ENCODE measurements around the gene RTN4IP1.
A peak's percentile ranks its signal among the peaks of the same experiment; 100 is the strongest.

The RTN4IP1 gene

DNA sequence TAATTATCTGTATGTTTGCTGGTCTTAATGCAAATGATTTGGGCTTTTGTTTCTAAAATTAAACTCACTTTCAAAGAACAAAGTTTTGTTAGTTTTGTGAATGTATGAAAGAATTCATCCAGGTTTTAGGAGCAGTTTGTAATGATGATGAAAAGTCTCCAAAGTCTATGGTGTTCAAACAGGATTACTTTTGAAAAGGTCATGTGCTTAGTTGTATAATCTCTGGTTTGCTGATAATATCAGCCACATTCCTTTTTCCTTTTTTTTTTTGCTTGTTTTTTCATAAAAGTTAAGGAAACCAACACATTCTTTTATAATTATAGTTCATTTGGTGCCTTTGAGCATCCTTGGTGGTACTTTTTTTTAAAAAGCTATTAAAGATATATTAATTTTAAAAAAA, 88.9 kb downstream of the RTN4IP1 start:
- H3K27ac Mint-ChIP-seq, result peak overlapping the region in 1 of 2 donors; percentile 93
- DNase-seq (no peak), ATAC-seq (replicated peaks) (no peak)
- no peak overlapping the region for H3K4me3 Mint-ChIP-seq
- peaks cover 21 to 51% of the 10 kb centered on the region in 2 donors for H3K4me1 Mint-ChIP-seq (ENCODE audit: low read depth in 2 of 2)
- H3K9me3 Mint-ChIP-seq, result no peaks in the 10 kb centered on the region
- H3K27me3 Mint-ChIP-seq, result no peaks in the 10 kb centered on the region
- H3K36me3 Mint-ChIP-seq (ENCODE audit: insufficient read depth), result peaks cover 63% of the 10 kb centered on the region

DNA sequence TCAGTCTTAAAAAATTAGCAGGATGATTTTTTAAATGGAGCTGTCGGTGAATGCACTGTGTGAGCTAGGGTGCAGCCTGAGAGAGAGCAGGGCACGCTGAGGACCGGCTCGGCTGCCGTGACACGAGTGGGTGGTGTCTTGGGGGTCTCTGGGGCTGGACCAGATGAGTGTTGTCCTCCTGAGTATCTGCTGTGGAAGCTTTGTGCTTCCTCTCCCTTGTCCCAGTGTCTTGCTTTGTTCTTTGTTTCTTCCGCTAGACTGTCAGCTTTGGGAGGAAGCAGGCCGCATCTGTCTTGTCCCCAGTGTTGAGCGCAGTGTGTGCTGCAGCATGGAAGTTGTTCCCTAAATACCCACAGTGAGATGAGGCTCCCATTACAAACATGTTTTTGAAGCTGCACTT, 89.4 kb downstream of the RTN4IP1 start:
- no peak for DNase-seq
- Mint-ChIP-seq H3K9me3 (no peaks in the 10 kb centered on the region), H3K27ac (peak overlapping the region; percentile 11 to 93), H3K27me3 (no peaks in the 10 kb centered on the region), H3K4me3 (no peak overlapping the region), H3K4me1 (ENCODE audit: low read depth in 2 of 2) (peaks cover 25 to 53% of the 10 kb centered on the region in 2 donors), H3K36me3 (ENCODE audit: insufficient read depth) (peaks cover 63% of the 10 kb centered on the region)
- no peak for ATAC-seq (replicated peaks)

DNA sequence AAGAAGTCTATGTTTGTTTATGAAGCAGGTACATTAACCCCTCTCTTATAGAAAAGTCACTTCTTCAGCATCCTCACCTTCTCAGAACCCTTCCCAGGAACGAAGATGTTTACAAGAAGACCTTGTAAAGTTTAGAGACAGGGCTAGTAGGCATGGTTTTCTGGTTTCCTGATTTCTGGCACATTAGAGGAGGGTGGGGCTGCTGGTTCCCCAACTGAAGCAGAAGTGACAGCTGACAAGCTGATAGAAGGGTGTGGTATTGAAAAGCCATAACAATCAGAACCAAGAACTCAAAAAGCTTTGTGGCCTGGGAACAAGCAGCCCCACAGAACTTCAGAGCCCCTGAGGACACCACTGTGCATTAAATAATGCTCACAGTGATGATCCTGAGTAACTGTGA, 91.2 kb downstream of the RTN4IP1 start:
- peak; percentile 63 for ATAC-seq (replicated peaks)
- H3K4me1 Mint-ChIP-seq (ENCODE audit: low read depth in 2 of 2), result peaks cover 39 to 61% of the 10 kb centered on the region in 2 donors
- no peaks in the 10 kb centered on the region for H3K27me3 Mint-ChIP-seq
- H3K27ac Mint-ChIP-seq, result peak overlapping the region; percentile 78 to 93
- peaks cover 50% of the 10 kb centered on the region for H3K36me3 Mint-ChIP-seq (ENCODE audit: insufficient read depth)
- no peaks in the 10 kb centered on the region for H3K9me3 Mint-ChIP-seq
- no peak for DNase-seq
- H3K4me3 Mint-ChIP-seq, result peak overlapping the region; percentile 17 to 41

DNA sequence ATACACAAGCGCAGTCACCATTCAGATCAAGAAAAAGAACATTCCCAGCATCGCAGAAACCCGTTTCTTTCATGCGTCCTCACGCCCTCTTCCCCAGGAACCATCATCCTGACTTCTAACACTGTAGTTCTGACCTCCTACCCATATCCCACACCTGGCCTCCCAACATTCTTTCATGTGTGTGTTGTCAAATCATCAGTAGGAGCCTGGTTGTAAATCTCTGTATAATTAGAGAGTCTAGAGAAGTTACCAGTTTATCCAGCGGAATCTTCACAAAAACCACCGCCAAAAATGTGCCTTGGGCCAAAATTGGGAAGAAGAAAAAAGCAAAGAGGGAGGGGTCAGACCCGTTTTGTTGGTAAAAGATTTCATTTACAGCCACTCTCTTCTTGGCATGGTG, 91.6 kb downstream of the RTN4IP1 start:
- Mint-ChIP-seq H3K4me1 (ENCODE audit: low read depth in 2 of 2) (peaks cover 43 to 66% of the 10 kb centered on the region in 2 donors), H3K27ac (peak overlapping the region; percentile 78 to 93), H3K9me3 (no peaks in the 10 kb centered on the region), H3K27me3 (no peaks in the 10 kb centered on the region), H3K36me3 (ENCODE audit: insufficient read depth) (peaks cover 50% of the 10 kb centered on the region), H3K4me3 (peak overlapping the region; percentile 17 to 41)
- ATAC-seq (replicated peaks), result no peak
- no peak for DNase-seq

DNA sequence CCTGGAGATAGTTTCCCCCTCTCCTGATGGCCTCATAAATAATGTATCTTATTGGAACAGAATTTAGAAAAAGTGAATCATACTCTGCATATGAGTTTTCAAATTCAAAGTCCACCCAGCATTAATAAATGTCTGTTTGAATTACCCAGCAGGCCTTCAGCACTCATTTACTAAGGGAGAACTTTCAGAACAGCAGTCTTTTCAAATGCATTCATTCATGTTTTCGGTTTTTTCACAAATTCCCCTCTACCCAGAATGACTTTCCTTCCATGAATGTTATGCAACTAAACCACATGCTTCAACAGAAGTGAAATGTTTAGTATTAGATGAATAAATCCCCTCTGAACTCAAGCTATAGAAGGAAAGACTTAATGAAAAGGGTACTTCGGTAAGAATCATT, 92.4 kb downstream of the RTN4IP1 start:
- peak overlapping the region; percentile 78 to 93 for H3K27ac Mint-ChIP-seq
- H3K4me1 Mint-ChIP-seq (ENCODE audit: low read depth in 2 of 2), result peaks cover 43 to 71% of the 10 kb centered on the region in 2 donors
- H3K4me3 Mint-ChIP-seq, result peak overlapping the region in 1 of 2 donors; percentile 41
- DNase-seq (no peak), ATAC-seq (replicated peaks) (no peak)
- H3K36me3 Mint-ChIP-seq (ENCODE audit: insufficient read depth), result peaks cover 53% of the 10 kb centered on the region
- H3K27me3 Mint-ChIP-seq, result no peaks in the 10 kb centered on the region
- H3K9me3 Mint-ChIP-seq, result no peaks in the 10 kb centered on the region

DNA sequence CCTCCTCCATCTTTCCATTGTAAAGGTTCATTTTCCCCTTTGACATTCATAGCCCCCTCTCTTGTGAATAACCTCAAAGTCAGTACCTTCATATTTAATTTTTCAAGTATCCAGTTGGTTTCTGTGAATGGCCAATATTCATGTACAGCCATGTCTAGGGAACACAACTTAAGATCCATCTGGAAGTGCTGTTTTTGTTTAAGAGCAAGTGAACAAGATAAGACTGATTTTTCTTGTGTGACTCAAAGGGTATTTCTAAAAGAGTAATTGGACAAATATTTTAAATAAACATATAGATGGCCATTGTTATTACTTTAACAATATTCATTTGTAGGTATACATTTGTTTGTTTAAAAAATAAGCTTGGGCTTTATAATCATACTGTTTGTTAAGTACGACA, 92.9 kb downstream of the RTN4IP1 start:
- DNase-seq (no peak), ATAC-seq (replicated peaks) (no peak)
- H3K4me3 Mint-ChIP-seq, result no peak overlapping the region
- no peaks in the 10 kb centered on the region for H3K9me3 Mint-ChIP-seq
- no peaks in the 10 kb centered on the region for H3K27me3 Mint-ChIP-seq
- H3K36me3 Mint-ChIP-seq (ENCODE audit: insufficient read depth), result peaks cover 58% of the 10 kb centered on the region
- peaks cover 43 to 74% of the 10 kb centered on the region in 2 donors for H3K4me1 Mint-ChIP-seq (ENCODE audit: low read depth in 2 of 2)
- peak overlapping the region; percentile 57 to 78 for H3K27ac Mint-ChIP-seq

DNA sequence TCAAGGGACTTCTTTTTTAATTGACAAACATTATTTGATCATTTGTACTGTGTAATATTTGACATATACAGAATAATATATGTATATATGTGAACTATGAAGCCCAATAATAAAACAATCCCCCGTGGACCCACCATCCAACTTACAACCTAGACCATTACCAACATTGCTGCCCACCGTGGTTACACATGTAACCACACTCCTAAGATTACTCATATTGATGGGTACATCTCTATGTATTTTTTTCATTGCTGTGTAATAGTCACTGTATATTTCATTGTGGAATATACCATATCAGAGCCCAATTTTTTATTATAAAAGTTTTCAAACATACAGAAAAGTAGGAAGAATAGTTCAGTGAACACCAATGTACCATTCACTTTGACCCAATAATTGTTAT, 94.3 kb downstream of the RTN4IP1 start:
- H3K4me1 Mint-ChIP-seq (ENCODE audit: low read depth in 2 of 2), result peaks cover 45 to 82% of the 10 kb centered on the region in 2 donors
- peaks cover 65% of the 10 kb centered on the region for H3K36me3 Mint-ChIP-seq (ENCODE audit: insufficient read depth)
- no peaks in the 10 kb centered on the region for H3K9me3 Mint-ChIP-seq
- no peaks in the 10 kb centered on the region for H3K27me3 Mint-ChIP-seq
- H3K27ac Mint-ChIP-seq, result peak overlapping the region; percentile 77 to 78
- ATAC-seq (replicated peaks), result peak; percentile 18
- H3K4me3 Mint-ChIP-seq, result peak overlapping the region in 1 of 2 donors; percentile 7
- no peak for DNase-seq

DNA sequence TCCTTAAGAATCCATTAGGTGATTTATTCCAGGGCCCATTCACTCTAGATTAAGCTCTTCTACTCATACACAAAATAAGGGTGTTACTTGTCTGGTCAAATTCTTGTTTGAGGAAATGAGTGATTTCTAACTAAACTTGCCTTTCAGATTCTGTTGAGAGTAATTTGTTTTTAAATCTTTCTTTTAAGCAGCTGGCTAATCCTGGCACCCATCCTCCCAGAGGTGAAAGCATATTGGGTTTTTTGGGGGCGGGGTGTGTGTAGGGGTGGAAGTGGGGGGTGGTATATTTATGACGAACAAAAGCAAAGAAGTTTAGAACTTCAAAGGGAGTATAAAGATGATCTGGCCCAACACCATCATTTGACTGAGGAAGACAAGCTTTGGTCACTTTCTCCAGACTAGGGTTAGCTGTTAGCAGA, 94.7 kb downstream of the RTN4IP1 start:
- peak overlapping the region in 1 of 2 donors; percentile 11 for H3K4me3 Mint-ChIP-seq
- H3K9me3 Mint-ChIP-seq, result no peaks in the 10 kb centered on the region
- peaks cover 46 to 82% of the 10 kb centered on the region in 2 donors for H3K4me1 Mint-ChIP-seq (ENCODE audit: low read depth in 2 of 2)
- ATAC-seq (replicated peaks) (peak; percentile 49), DNase-seq (no peak)
- H3K36me3 Mint-ChIP-seq (ENCODE audit: insufficient read depth), result peaks cover 65% of the 10 kb centered on the region
- H3K27ac Mint-ChIP-seq, result peak overlapping the region; percentile 77 to 78
- no peaks in the 10 kb centered on the region for H3K27me3 Mint-ChIP-seq

DNA sequence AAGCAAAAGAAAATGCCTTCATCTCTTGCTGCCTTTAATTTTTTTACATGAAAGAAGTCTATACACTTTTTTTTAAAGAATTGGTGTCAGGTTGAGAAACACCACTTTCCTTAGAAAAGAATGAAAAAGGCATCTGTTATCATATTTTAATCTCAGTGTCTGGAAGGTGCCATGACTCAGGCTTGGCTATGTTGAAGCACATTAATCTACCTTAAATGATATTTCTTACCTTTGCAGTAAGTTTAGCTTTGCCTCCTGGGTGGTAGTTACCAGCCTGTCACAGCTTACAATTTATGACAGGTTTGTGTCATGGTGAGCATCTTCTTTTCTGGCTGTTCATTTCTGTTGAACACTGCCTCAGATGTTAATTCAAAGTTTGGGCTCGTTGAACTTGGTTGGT, 95.3 kb downstream of the RTN4IP1 start:
- Mint-ChIP-seq H3K27ac (peak overlapping the region; percentile 77 to 78), H3K36me3 (ENCODE audit: insufficient read depth) (peaks cover 66% of the 10 kb centered on the region), H3K27me3 (no peaks in the 10 kb centered on the region), H3K4me1 (ENCODE audit: low read depth in 2 of 2) (peaks cover 42 to 85% of the 10 kb centered on the region in 2 donors), H3K9me3 (no peaks in the 10 kb centered on the region), H3K4me3 (no peak overlapping the region)
- DNase-seq, result no peak
- ATAC-seq (replicated peaks), result no peak

DNA sequence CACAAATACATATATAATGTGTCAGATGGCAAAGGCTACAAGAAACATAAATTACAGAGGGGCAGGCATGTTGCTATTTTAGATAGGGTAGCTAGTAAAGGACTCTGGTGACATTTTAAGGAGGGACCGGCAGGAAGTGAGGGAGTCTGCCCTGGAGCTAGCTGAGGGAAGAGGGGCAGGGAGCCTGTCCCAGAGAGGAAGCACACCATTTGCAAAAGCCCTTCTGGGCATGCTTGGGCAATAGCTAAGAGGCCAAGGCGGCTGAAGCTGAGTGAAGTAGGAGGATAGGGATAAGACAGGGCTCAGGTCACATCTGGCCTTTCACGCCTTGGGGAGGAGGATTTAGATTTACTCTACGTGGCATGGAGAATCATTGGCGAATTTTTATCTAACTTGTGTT, 96.2 kb downstream of the RTN4IP1 start:
- DNase-seq (no peak), ATAC-seq (replicated peaks) (no peak)
- H3K4me3 Mint-ChIP-seq, result no peak overlapping the region
- H3K4me1 Mint-ChIP-seq (ENCODE audit: low read depth in 2 of 2), result peaks cover 39 to 80% of the 10 kb centered on the region in 2 donors
- no peaks in the 10 kb centered on the region for H3K27me3 Mint-ChIP-seq
- peaks cover 65% of the 10 kb centered on the region for H3K36me3 Mint-ChIP-seq (ENCODE audit: insufficient read depth)
- peak overlapping the region; percentile 77 to 78 for H3K27ac Mint-ChIP-seq
- no peaks in the 10 kb centered on the region for H3K9me3 Mint-ChIP-seq

DNA sequence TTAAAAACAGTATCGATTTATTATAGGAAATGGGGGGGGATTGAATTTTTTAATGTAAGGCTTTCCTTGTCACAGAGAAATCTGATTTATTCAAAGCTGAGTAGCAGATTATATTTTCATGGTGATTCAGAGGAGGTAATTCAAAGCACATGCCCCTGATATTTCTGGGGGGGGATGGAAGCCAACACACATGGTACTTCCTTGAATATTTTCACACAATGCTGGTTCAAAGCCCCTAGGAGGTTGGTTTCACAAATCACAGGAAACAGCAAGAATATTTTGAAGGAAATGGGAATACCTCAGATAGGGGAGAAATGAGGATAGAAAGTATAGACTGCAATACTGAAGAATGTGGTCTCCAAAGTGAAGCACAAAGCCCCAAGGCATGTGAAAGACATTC, 98.8 kb downstream of the RTN4IP1 start:
- Mint-ChIP-seq H3K4me1 (ENCODE audit: low read depth in 2 of 2) (peaks cover 34 to 71% of the 10 kb centered on the region in 2 donors), H3K9me3 (no peaks in the 10 kb centered on the region), H3K27ac (no peak overlapping the region), H3K4me3 (no peak overlapping the region), H3K36me3 (ENCODE audit: insufficient read depth) (peaks cover 77% of the 10 kb centered on the region), H3K27me3 (no peaks in the 10 kb centered on the region)
- DNase-seq (no peak), ATAC-seq (replicated peaks) (no peak)

DNA sequence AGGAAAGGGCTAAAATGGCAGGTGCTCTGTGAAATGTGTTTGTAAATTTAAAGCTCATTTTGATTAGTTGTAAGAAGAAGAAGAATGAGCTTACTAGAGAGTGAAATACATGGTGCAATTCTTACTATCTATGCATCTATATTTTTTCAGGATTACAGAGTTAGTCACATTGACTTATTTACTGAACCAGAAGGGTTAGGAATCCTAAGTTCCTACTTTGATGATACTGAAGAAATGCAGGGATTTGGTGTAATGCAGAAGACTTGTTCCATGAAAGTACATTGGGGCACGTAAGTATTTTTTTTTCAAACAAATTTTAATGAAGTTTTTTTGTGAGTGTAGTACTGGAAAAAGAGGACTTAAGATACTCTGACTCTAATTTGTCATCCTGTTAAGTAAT, 99.3 kb downstream of the RTN4IP1 start:
- H3K4me3 Mint-ChIP-seq, result no peak overlapping the region
- no peaks in the 10 kb centered on the region for H3K9me3 Mint-ChIP-seq
- no peak for DNase-seq
- ATAC-seq (replicated peaks), result no peak
- H3K27me3 Mint-ChIP-seq, result no peaks in the 10 kb centered on the region
- peaks cover 77% of the 10 kb centered on the region for H3K36me3 Mint-ChIP-seq (ENCODE audit: insufficient read depth)
- H3K4me1 Mint-ChIP-seq (ENCODE audit: low read depth in 2 of 2), result peaks cover 35 to 71% of the 10 kb centered on the region in 2 donors
- no peak overlapping the region for H3K27ac Mint-ChIP-seq

DNA sequence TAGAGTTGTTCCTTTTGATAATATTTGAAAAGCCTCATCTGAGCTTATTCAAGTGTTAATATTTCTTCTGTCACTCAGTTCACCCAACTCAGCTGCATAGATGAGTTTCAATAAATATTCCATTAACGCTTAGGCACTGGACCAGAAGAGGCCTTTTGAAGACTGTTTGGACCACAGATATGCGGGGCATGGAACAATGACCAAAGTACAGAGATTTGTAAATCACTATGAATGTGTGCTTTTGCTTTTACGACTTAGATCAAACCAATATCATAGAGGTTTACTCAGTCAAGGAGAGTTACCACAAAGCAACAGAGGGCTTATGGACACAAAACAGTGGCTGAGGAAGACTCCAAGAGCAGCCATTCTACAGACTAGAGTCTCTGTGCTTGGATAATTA, 99.9 kb downstream of the RTN4IP1 start:
- no peak overlapping the region for H3K27ac Mint-ChIP-seq

DNA sequence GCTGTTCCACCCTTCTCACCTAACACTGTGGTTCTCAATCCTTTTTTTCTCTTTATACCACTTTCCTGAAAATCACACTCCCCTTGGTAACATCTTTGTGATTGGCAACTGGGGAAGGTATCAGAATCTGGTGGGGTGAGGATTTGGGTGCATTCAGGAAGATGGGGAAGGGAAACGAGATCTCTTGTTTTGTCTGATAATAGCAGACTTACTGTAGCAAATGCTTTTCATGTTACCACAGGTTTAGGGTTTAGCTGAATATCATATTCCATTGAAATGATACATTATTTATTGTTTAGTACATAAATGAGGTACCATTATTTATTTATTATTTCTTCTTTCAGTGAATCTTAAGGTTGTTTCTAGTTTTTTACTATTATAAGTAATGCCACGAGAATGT, 100.8 kb downstream of the RTN4IP1 start:
- no peaks in the 10 kb centered on the region for H3K9me3 Mint-ChIP-seq

More for the DNA sequence above, 99.9 kb downstream of the RTN4IP1 start:
- H3K4me1 Mint-ChIP-seq (ENCODE audit: low read depth in 2 of 2), result peaks cover 32 to 70% of the 10 kb centered on the region in 2 donors
- no peak overlapping the region for H3K4me3 Mint-ChIP-seq
- H3K9me3 Mint-ChIP-seq, result no peaks in the 10 kb centered on the region
- no peak for DNase-seq
- H3K36me3 Mint-ChIP-seq (ENCODE audit: insufficient read depth), result peaks cover 77% of the 10 kb centered on the region
- no peak for ATAC-seq (replicated peaks)
- no peaks in the 10 kb centered on the region for H3K27me3 Mint-ChIP-seq

More for the DNA sequence above, 100.8 kb downstream of the RTN4IP1 start:
- Mint-ChIP-seq H3K4me1 (ENCODE audit: low read depth in 2 of 2) (peaks cover 33 to 70% of the 10 kb centered on the region in 2 donors), H3K4me3 (no peak overlapping the region), H3K27me3 (no peaks in the 10 kb centered on the region), H3K27ac (peak overlapping the region in 1 of 2 donors; percentile 65), H3K36me3 (ENCODE audit: insufficient read depth) (peaks cover 82% of the 10 kb centered on the region)
- no peak for DNase-seq
- ATAC-seq (replicated peaks), result no peak

All from effector memory CD8-positive, alpha-beta T cell (primary cell).